ENCODE measurements around the gene ZNF816.
"Not testable (repeated sequence)": the region's sequence is repeated elsewhere in the genome, so short reads cannot be mapped to it uniquely, and the experiment has no call there.

The ZNF816 gene

DNA sequence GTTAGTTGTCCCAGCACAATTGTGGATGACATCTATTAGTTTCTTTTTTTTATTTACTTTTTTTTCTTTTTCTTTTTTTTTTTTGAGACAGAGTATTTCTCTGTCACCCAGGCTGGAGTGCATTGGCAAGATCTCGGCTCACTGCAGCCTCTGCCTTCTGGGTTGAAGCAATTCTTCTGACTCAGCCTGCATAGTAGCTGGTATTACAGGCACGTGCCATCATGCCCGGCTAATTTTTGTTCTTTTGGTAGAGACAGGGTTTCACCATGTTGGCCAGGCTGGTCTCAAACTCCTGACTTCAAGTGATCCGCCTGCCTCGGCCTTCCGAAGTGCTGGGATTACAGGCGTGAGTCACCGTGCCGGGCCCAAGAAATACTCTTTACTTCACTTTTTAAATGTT is 38.0 kb downstream of the ZNF816 start:
- not testable (repeated sequence) for H3K27me3 ChIP-seq (ENCODE audit: insufficient read depth, low read length); H3K4me3 ChIP-seq (ENCODE audit: low read depth, low read length); H3K27ac ChIP-seq (ENCODE audit: low read depth, low read length); H3K4me1 ChIP-seq (ENCODE audit: control insufficient read depth, insufficient read depth, low read length, unreplicated experiment); H3K36me3 ChIP-seq (ENCODE audit: insufficient read depth, low read length); H2AFZ ChIP-seq (ENCODE audit: low read length, unreplicated experiment); H3K79me2 ChIP-seq (ENCODE audit: control insufficient read depth, insufficient read depth, low read length, unreplicated experiment)

DNA sequence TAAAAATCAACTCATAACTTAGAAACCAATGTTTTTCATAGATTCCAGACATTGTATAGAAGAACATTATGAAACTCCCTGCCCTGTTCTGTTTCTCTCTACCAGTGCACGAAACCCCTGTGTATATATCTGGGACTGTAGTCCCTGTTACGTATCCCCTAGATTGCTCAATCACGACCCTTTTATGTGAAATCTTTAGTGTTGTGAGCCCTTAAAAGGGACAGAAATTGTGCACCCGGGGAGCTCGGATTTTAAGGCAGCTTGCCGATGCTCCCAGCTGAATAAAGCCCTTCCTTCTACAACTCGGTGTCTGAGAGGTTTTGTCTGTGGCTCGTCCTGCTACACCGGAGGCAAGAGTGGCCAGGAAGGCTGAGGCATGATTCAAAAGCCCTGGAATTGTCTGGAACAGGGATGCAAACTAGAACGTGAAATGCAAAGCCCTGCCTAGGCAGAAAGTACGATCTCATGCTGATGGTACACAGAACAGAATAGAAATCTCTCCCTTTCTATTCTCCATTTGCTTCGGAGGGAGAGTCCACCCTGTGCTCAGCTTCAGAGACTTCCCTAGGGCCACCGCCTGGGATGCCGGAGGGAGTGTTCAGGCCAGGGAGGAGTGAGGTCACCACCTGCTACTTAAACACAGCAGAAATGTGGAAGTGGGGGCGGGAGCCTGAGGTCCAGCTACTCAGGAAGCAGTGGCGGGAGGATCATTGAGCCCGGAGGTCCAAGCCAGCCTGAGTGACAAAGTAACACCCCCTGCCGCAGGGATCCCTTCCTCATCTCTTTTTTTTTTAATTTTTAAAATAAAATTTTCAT is 38.7 kb downstream of the ZNF816 start:
- Histone ChIP-seq H3K4me3 (ENCODE audit: low read depth, low read length) (peak overlapping the region; percentile 90), H3K27me3 (ENCODE audit: insufficient read depth, low read length) (no peaks in the 10 kb centered on the region), H3K4me1 (ENCODE audit: control insufficient read depth, insufficient read depth, low read length, unreplicated experiment) (peaks cover 4% of the 10 kb centered on the region), H2AFZ (ENCODE audit: low read length, unreplicated experiment) (no peak overlapping the region), H3K36me3 (ENCODE audit: insufficient read depth, low read length) (peaks cover 7% of the 10 kb centered on the region; the same call in 1 of the 2 replicates), H3K27ac (ENCODE audit: low read depth, low read length) (peak overlapping the region; percentile 88), H3K79me2 (ENCODE audit: control insufficient read depth, insufficient read depth, low read length, unreplicated experiment) (peaks cover 3% of the 10 kb centered on the region)

DNA sequence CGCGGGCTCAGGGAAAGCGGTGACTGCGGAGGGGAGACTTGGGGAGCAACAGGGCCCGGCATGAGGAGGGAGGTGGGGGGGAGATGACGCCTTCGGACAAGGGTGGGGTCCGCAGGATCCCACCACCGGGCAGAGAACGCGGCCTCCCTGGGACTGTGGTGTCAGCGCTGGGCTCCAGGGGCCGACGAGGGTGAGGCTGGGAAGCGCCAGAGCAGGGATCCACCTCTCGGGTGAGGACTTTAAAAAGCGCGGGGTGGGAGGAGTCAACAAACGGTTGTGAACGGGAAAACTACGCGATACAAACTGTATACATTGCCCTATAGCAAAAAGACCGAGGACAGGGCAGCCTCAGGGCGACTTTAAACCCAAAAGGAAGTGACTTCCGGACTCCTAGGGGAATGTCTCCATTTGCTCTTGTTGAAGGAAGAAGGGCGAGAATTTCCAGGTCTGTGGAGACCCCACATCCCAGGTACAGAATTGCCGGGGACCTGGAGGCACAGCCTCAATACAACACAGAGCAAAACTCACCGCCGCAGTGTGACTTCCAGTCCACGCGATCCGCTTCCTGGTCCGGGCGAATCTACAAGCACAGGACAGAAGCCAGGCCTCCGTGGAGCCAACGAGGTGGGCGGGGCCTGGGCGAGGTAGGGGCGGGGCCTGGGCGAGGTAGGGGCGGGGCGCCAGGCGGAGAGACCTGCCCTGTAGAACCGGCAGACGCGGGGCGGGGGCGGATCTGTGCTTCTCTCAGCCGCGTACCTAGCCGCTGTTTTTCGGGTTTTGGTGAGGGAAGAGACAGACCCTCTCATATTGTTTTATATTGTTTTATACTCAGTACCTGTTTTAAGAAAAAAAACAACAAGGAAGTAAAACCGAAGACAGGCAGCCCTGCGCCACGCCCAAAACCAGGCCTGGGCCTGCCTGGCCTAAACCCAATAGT is 39.6 kb downstream of the ZNF816 start, which contains the start of gene ZNF888:
Gene ZNF888 (minus strand): TSS at position 588 of the 937 bp plus-strand sequence. CDS start 5,555 bp downstream, outside the sequence.
- Histone ChIP-seq H3K4me1 (ENCODE audit: control insufficient read depth, insufficient read depth, low read length, unreplicated experiment) (peaks cover 4% of the 10 kb centered on the region), H3K4me3 (ENCODE audit: low read depth, low read length) (peak within 1 kb of the TSS; percentile 90), H3K79me2 (ENCODE audit: control insufficient read depth, insufficient read depth, low read length, unreplicated experiment) (peaks cover 3% of the 10 kb centered on the region), H3K36me3 (ENCODE audit: insufficient read depth, low read length) (no peaks in the 10 kb centered on the region), H3K27ac (ENCODE audit: low read depth, low read length) (peak within 1 kb of the TSS; percentile 88), H3K27me3 (ENCODE audit: insufficient read depth, low read length) (no peaks in the 10 kb centered on the region), H2AFZ (ENCODE audit: low read length, unreplicated experiment) (peak within 1 kb of the TSS; percentile 100)

DNA sequence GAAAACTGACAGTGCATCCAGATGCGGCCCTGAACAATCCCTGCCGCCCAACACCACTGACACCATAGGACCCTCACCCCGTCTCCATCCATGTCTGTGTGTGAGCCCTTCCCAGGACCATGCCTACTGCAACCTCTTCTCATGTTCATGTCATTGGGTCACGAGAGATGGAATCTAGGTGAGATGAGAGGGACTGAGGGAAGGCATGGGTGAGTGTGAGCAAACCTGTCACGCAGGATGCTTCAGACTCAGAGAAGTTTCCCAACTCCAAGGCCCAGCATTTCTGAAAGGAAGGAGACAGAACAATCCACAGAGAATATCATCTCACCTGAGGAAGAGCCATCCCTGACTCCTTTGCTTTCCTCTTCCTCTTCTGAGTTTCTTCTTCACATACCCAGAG is 45.1 kb downstream of the ZNF816 start:
- Histone ChIP-seq H3K4me1 (ENCODE audit: control insufficient read depth, insufficient read depth, low read length, unreplicated experiment) (no peaks in the 10 kb centered on the region), H2AFZ (ENCODE audit: low read length, unreplicated experiment) (no peak overlapping the region), H3K36me3 (ENCODE audit: insufficient read depth, low read length) (0 out of 2 replicates have a peak, but pooled peaks cover 3% of the 10 kb centered on the region), H3K4me3 (ENCODE audit: low read depth, low read length) (no peak overlapping the region), H3K27ac (ENCODE audit: low read depth, low read length) (no peak overlapping the region), H3K79me2 (ENCODE audit: control insufficient read depth, insufficient read depth, low read length, unreplicated experiment) (peaks cover 3% of the 10 kb centered on the region), H3K27me3 (ENCODE audit: insufficient read depth, low read length) (no peaks in the 10 kb centered on the region)

DNA sequence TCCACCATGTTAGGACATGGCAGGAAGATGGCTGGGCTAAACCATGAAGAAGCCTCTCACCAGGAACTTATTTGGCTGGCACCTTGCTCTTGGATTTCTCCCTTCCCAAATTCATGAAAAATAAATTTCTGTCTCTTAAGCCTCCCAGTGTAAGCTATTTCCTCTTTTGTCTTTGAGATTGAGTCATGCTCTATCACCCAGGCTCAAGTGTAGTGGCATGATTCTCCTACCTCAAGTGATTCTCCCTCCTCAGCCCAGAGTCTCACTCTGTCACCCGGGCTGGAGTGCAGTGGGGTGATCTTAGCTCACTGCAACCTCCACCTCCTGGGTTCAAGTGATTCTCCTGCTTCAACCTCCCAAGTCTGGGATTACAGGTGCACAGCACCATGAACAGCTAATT is 52.0 kb downstream of the ZNF816 start:
- no peak overlapping the region for H3K27ac ChIP-seq (ENCODE audit: low read depth, low read length)
- no peaks in the 10 kb centered on the region for H3K27me3 ChIP-seq (ENCODE audit: insufficient read depth, low read length)
- H3K4me1 ChIP-seq (ENCODE audit: control insufficient read depth, insufficient read depth, low read length, unreplicated experiment), result no peaks in the 10 kb centered on the region
- H3K36me3 ChIP-seq (ENCODE audit: insufficient read depth, low read length), result peaks cover 19% of the 10 kb centered on the region
- H3K79me2 ChIP-seq (ENCODE audit: control insufficient read depth, insufficient read depth, low read length, unreplicated experiment), result no peaks in the 10 kb centered on the region
- no peak overlapping the region for H2AFZ ChIP-seq (ENCODE audit: low read length, unreplicated experiment)
- no peak overlapping the region for H3K4me3 ChIP-seq (ENCODE audit: low read depth, low read length)

DNA sequence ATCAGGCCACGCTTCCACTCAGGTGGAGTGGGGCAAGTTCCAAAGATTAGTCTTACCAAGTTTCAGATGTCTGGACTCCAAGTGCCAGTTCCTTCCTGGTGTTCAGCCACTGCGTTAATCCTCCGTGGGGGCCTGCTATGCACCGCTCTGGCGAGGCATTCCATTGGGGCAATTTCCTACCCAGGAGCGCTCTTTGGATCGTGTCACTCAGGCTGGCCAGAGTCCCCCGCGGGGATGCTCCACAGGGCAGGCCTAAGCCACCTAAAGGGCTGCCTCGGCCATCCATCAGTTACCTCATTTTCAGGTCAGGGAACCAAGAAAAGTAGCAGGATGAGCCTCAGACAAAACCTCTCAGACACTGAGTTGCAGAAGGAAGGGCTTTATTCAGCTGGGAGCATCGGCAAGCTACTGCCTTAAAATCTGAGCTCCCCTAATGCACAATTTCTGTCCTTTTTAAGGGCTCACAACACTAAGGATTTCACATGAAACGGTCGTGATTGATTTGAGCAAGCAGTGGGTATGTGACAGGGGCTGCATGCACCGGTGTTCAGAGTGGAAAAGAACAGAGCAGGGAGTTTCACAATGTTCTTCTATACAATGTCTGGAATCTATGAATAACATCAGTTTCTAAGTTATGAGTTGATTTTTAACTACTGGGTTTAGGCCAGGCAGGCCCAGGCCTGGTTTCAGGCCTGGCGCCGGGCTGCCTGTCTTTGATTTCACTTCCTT is 58.5 kb downstream of the ZNF816 start:
- H3K27ac ChIP-seq (ENCODE audit: low read depth, low read length), result not testable (repeated sequence)

DNA sequence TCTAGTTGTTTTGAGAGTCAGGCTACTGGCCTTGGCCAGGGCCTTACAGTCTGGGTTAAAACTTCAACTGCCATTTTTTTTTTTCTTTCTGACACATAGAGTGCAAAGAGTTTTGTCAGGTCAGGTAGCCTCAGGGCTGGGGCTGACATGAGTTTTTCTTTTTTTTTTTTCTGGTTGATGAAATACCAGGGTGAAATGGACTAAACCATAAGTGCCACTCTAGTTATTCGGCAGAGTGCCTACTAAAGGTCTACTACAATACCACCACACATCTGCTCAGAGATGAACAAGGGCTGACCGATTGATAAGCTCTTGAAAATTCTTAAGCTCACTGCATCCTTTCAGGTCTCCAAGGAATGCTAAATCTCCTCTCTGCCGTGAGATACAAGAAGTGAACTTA is 60.8 kb downstream of the ZNF816 start:
- no peak overlapping the region for H3K4me3 ChIP-seq (ENCODE audit: low read depth, low read length)
- H3K27ac ChIP-seq (ENCODE audit: low read depth, low read length), result no peak overlapping the region
- H3K36me3 ChIP-seq (ENCODE audit: insufficient read depth, low read length), result 0 out of 2 replicates have a peak, but pooled peaks cover 2% of the 10 kb centered on the region
- no peaks in the 10 kb centered on the region for H3K4me1 ChIP-seq (ENCODE audit: control insufficient read depth, insufficient read depth, low read length, unreplicated experiment)
- peaks cover 3% of the 10 kb centered on the region for H3K79me2 ChIP-seq (ENCODE audit: control insufficient read depth, insufficient read depth, low read length, unreplicated experiment)
- no peak overlapping the region for H2AFZ ChIP-seq (ENCODE audit: low read length, unreplicated experiment)
- H3K27me3 ChIP-seq (ENCODE audit: insufficient read depth, low read length), result no peaks in the 10 kb centered on the region

More for the DNA sequence above, 58.5 kb downstream of the ZNF816 start:
- not testable (repeated sequence) for H2AFZ ChIP-seq (ENCODE audit: low read length, unreplicated experiment); H3K27me3 ChIP-seq (ENCODE audit: insufficient read depth, low read length); H3K4me3 ChIP-seq (ENCODE audit: low read depth, low read length); H3K79me2 ChIP-seq (ENCODE audit: control insufficient read depth, insufficient read depth, low read length, unreplicated experiment); H3K4me1 ChIP-seq (ENCODE audit: control insufficient read depth, insufficient read depth, low read length, unreplicated experiment)
- H3K36me3 ChIP-seq (ENCODE audit: insufficient read depth, low read length), result peaks cover 15% of the 10 kb centered on the region
